Esophagus squamous epithelium (tissue), 5 donors: ENCODE measurements around the gene TBC1D19. TPM values are rescaled to one million over a fixed set of nuclear protein-coding genes. Genes with fewer than 3 reads are reported as not detected.

Experiments
- DNase-seq: peaks from one replicate; lab custom pipeline; 2025; lab: John Stamatoyannopoulos, UW
- H3K27ac ChIP-seq, 4 donors: fragments of 200-600 bp; sonication (generic); one replicate each; pipeline ENCODE4 v1.5.1; 2016 to 2019; ENCODE audit warnings: mild to moderate bottlenecking in 1 of 4
- H3K27me3 ChIP-seq, 4 donors: fragments of 200-600 bp; sonication (generic); 1 replicate in 3 of 4; 2 replicates in 1 of 4; pipeline versions ENCODE4 v1.5.1 to v1.6.0; 2017 to 2021; ENCODE audit warnings: antibody characterized with exemption in 1 of 4
- H3K36me3 ChIP-seq, 3 donors: fragments of 200-600 bp; sonication (generic); one replicate each; pipeline ENCODE4 v1.5.1; 2016 to 2019
- H3K4me1 ChIP-seq, 3 donors: fragments of 200-600 bp; sonication (generic); one replicate each; pipeline ENCODE4 v1.5.1; 2017 to 2019
- H3K4me3 ChIP-seq, 4 donors: fragments of 200-600 bp; sonication (generic); 1 replicate in 3 of 4; 2 replicates in 1 of 4; pipeline ENCODE4 v1.5.1; 2016 to 2019; ENCODE audit warnings: mild to moderate bottlenecking in 2 of 4, moderate library complexity in 1 of 4
- H3K9me3 ChIP-seq, 3 donors: fragments of 200-600 bp; sonication (generic); one replicate each; pipeline ENCODE4 v1.5.1; 2016 to 2019
- POLR2A ChIP-seq, 4 donors: fragments of 450-650 bp; IDR thresholded peaks; one replicate each; pipeline ENCODE4 v1.6.1; 2017; ENCODE audit warnings: antibody characterized with exemption in 4 of 4, mild to moderate bottlenecking in 4 of 4, moderate library complexity in 3 of 4
- WGBS, 2 donors: methylation state at CpG; one replicate each; pipeline ENCODE4 v1.1.5; 2018; 5-methylcytosine and 5-hydroxymethylcytosine counted together
- intact Hi-C: fragments of 100-400 bp; cut with DNase I; formaldehyde crosslinking; loops from one replicate; pipeline ENCODE4 v1.15.0; 2022
- total RNA-seq, 4 donors: library from RNA; depleted of rRNA; stranded (reverse); fragments of >200 nt; gene quantifications; one replicate each; pipeline ENCODE4 v1.1.0, GENCODE V29; 2016
- TF ChIP-seq, protein P1 (sequence below), 6 experiments: fragments of 450-650 bp in 4 of 6; fragments of 200-600 bp in 2 of 6; sonication (generic) in 2 of 6; IDR thresholded peaks; one replicate each; pipeline ENCODE4 v1.5.1; 2016 to 2019; ENCODE audit warnings: antibody characterized with exemption in 6 of 6, mild to moderate bottlenecking in 4 of 6, moderate library complexity in 4 of 6
- donor health status: DM: yes; HTN: yes; CAD: no.

The TBC1D19 gene
- total RNA-seq, 4 donors from 2014 or later = 3.9 to 9.8 (median 5.3) TPM

DNA sequence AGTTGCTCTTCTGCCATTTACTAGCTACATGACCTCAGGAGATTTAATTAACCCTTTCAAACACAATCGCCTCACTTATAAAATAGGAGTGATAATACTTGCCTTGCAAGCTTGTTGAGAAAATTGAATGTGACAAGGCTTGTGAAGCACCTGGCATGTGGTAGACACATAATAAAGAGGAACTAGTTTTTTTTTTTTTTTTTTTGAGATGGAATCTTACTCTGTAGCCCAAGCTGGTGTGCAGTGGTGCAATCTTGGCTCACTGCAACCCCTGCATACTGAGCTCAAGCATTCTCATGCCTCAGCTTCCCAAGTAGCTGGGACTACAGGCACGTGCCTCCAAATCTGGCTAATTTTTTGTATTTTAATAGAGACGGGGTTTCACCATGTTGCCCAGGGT is 203.0 kb downstream of the TBC1D19 start:
- Histone ChIP-seq H3K9me3 (peaks cover 0 to 5% (median 0%) of the 10 kb centered on the region in 3 donors), H3K36me3 (no peaks in the 10 kb centered on the region), H3K4me1 (peaks cover 8 to 40% (median 19%) of the 10 kb centered on the region in 3 donors), H3K27me3 (peaks cover 0 to 87% (median 0%) of the 10 kb centered on the region in 4 donors), H3K4me3 (no peak overlapping the region), H3K27ac (peak overlapping the region in 1 of 4 donors; percentile 48)
- 45 to 72% methylated on average over 3 of the region's 3 CpGs for WGBS, 2 donors
- TF ChIP-seq, protein P1, sequence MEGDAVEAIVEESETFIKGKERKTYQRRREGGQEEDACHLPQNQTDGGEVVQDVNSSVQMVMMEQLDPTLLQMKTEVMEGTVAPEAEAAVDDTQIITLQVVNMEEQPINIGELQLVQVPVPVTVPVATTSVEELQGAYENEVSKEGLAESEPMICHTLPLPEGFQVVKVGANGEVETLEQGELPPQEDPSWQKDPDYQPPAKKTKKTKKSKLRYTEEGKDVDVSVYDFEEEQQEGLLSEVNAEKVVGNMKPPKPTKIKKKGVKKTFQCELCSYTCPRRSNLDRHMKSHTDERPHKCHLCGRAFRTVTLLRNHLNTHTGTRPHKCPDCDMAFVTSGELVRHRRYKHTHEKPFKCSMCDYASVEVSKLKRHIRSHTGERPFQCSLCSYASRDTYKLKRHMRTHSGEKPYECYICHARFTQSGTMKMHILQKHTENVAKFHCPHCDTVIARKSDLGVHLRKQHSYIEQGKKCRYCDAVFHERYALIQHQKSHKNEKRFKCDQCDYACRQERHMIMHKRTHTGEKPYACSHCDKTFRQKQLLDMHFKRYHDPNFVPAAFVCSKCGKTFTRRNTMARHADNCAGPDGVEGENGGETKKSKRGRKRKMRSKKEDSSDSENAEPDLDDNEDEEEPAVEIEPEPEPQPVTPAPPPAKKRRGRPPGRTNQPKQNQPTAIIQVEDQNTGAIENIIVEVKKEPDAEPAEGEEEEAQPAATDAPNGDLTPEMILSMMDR (IDR thresholded peaks at IDR 0.05) = no peak
- no peak for TF ChIP-seq POLR2A (IDR thresholded peaks at IDR 0.05)
- intact Hi-C loops = no loop called here
- DNase-seq = no peak

DNA sequence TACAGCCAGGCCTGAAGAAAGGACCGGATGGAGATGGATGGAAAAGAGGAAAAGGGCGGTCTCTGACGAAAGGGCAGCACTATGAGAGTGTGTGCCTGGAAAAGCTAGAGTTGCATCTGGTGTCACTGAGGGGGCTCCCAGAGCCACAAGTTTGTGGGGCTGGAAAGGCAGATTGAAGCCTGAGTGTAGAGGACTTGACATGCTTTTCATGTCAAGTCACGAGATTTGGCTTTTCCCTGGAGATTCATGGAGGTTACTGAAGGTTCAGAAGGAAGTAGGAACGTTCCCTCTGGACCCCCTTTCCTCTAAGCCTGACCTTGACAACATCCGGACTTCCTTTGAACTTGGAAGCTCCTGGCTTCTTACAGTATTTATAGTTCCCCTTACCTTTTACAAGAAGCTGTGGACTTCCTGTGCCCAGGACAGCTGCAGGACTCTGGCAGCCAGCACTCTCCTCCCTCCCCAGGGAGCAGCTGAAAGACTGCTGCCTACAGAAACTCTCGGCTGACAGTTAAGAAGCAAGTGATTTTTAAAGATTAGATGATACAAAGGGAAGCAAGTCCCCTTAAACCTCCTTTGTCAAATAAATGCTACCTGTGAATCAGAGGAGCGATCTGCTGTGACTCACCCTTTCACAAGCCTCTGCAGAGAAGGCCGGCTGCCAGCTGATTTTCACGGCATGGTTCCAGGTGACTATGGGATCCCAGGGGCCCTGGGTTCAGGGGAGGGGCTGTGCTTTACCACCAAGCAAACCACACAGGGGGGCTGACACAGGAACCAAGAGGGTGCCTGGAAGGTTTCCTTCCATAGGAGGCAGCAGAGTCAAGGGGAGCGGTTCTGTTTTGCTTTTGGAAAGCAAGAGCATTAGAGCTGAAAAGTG is 203.8 kb downstream of the TBC1D19 start:
- no peaks in the 10 kb centered on the region for H3K36me3 ChIP-seq
- peaks cover 0 to 5% (median 0%) of the 10 kb centered on the region in 3 donors for H3K9me3 ChIP-seq
- peaks cover 8 to 32% (median 16%) of the 10 kb centered on the region in 3 donors for H3K4me1 ChIP-seq
- 21 to 29% methylated on average over 8 to 9 of the region's 11 CpGs for WGBS, 2 donors
- peak overlapping the region in 1 of 4 donors; percentile 21 for H3K4me3 ChIP-seq
- H3K27me3 ChIP-seq = peaks cover 0 to 90% (median 0%) of the 10 kb centered on the region in 4 donors
- TF ChIP-seq, protein P1 (IDR thresholded peaks at IDR 0.05) = peak in 3 of 6 experiments; percentile 12 to 32 (median 30)
- no peak for TF ChIP-seq POLR2A (IDR thresholded peaks at IDR 0.05)
- H3K27ac ChIP-seq = peak overlapping the region in 3 of 4 donors; percentile 39 to 48 (median 45)
- DNase-seq = no peak
- intact Hi-C loops = no loop called here

DNA sequence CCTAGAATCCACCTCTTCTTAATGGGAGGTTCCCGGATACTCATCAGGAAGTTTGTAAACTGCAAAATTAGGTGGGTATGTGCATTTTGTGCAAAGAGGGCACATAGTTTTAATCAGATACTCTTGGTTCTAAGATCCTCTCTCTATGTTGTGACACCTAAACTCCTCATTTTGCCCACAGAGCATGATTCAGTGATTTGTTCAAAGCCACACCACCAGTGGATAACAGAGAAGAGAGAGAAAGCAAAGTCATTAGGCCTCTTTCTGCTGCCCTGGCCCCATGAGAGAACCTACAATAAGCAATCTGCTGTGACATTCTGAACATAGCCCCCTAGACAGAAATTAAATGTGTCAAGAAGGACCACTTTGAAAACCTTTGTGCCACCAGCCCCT is 204.5 kb downstream of the TBC1D19 start:
- no peak for TF ChIP-seq POLR2A (IDR thresholded peaks at IDR 0.05)
- TF ChIP-seq, protein P1 (IDR thresholded peaks at IDR 0.05) = no peak
- peak overlapping the region in 1 of 4 donors; percentile 21 for H3K4me3 ChIP-seq
- WGBS, 2 donors = 0 to 45% methylated on average over 1 of the region's 1 CpG
- peaks cover 8 to 28% (median 16%) of the 10 kb centered on the region in 3 donors for H3K4me1 ChIP-seq
- H3K27ac ChIP-seq = peak overlapping the region in 3 of 4 donors; percentile 39 to 48 (median 45)
- intact Hi-C loops = no loop called here
- H3K27me3 ChIP-seq = peaks cover 0 to 97% (median 0%) of the 10 kb centered on the region in 4 donors
- H3K36me3 ChIP-seq = no peaks in the 10 kb centered on the region
- no peak for DNase-seq
- H3K9me3 ChIP-seq = peaks cover 0 to 5% (median 0%) of the 10 kb centered on the region in 3 donors

DNA sequence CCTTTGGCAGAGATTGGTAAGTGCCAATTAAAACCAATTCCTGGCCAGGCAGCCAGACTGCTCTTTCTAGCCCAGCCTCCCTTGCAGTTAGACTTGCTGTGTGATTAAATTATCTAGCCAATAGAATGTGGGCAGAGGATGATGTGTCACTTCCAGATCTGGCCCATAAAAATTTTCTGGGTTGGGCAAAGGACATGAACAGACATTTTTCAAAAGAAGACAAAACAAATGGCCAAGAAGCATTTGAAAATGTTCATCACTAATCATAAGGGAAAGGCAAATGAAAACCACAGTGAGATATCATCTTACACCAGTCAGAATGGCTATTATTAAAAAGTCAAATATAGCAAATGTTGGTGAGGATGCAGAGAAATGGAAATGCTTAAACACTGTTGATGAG is 205.3 kb downstream of the TBC1D19 start:
- H3K27ac ChIP-seq = no peak overlapping the region
- H3K9me3 ChIP-seq = peaks cover 0 to 5% (median 0%) of the 10 kb centered on the region in 3 donors
- no peak overlapping the region for H3K4me3 ChIP-seq
- H3K27me3 ChIP-seq = peaks cover 0 to 97% (median 0%) of the 10 kb centered on the region in 4 donors
- peaks cover 8 to 24% (median 16%) of the 10 kb centered on the region in 3 donors for H3K4me1 ChIP-seq
- TF ChIP-seq, protein P1 (IDR thresholded peaks at IDR 0.05) = no peak
- TF ChIP-seq POLR2A (IDR thresholded peaks at IDR 0.05) = no peak
- H3K36me3 ChIP-seq = no peaks in the 10 kb centered on the region
- no peak for DNase-seq
- intact Hi-C loops = no loop called here

DNA sequence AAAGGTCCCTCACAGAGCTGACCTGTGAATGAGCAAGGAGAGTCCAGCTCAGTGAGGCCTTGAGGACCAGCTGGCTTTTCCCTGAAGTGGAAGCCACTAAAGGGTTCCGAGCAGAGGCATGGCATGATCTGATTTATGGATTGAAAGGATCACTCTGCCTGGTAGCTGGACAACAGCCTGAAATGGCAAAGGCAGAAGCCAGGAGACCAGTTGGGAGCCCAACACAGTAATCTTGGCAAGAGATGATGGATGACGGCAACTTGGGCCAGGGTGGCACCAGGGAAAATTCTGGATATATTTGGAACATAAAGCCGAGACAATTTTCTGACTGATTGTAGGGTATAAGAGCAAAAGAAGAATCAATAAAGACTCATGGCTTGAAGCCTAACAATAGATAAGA is 207.5 kb downstream of the TBC1D19 start:
- intact Hi-C loops = no loop called here
- Histone ChIP-seq H3K27ac (no peak overlapping the region), H3K4me3 (no peak overlapping the region), H3K27me3 (peaks cover 0 to 97% (median 0%) of the 10 kb centered on the region in 4 donors), H3K9me3 (peaks cover 0 to 5% (median 0%) of the 10 kb centered on the region in 3 donors), H3K4me1 (peaks cover 8 to 24% (median 16%) of the 10 kb centered on the region in 3 donors), H3K36me3 (no peaks in the 10 kb centered on the region)
- no peak for DNase-seq
- TF ChIP-seq, protein P1 (IDR thresholded peaks at IDR 0.05) = no peak
- no peak for TF ChIP-seq POLR2A (IDR thresholded peaks at IDR 0.05)
- WGBS, 2 donors = 89 to 91% methylated on average over 3 of the region's 3 CpGs
